GM18907 (cell line): ENCODE measurements around the gene PRR5L.

Experiments used
- ATAC-seq: cut with Tn5 transposase; IDR thresholded peaks from one replicate; pipeline ENCODE4 v1.9.1; 2021; ENCODE audit warnings: mild to moderate bottlenecking, moderate library complexity; ENCODE audit not compliant: unreplicated experiment

The PRR5L gene

DNA sequence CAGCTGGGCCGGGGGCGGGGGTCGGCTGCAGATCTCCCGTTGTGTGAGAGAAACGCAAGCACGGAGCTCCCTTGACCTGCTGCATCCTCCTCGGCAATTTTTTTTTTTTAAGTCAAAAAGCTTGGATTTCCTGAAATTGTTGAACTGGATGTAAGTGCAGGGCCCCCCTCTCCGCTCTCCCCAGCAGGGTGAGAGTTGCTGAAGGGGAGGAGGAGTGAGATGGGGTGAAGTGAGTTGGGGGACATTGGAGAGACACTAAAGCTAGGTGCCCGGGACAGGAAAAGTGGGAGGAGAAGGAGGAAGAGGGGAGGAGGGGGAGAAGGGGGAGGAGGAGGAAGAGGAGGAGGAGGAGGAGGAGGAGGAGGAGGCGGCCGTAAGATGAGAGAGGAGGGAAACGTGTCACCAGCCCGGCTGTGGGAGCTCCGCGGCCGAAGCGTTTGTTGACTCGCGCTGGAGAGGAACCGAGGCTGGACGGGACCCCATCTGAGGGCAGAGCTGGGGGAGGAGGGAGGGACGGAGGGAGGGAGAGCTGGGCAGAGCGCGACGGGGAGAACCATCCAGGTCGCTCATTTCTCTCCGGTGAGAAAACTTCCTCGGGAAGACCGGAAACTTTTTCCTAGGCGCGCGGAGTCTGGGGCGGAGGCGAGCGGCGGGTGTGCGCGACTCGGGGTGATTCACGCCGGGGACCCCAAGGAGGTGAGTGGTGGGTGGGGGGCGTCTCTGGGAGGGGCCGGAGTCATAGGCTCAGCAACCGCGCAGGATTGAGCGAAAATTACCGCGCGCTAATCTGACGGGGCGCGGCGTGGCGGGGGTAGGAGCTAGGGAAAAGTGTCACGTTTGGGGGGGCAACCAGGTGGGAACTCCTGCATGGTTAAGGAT lies 80.2 kb downstream of the PRR5L start:
- ATAC-seq = no peak

DNA sequence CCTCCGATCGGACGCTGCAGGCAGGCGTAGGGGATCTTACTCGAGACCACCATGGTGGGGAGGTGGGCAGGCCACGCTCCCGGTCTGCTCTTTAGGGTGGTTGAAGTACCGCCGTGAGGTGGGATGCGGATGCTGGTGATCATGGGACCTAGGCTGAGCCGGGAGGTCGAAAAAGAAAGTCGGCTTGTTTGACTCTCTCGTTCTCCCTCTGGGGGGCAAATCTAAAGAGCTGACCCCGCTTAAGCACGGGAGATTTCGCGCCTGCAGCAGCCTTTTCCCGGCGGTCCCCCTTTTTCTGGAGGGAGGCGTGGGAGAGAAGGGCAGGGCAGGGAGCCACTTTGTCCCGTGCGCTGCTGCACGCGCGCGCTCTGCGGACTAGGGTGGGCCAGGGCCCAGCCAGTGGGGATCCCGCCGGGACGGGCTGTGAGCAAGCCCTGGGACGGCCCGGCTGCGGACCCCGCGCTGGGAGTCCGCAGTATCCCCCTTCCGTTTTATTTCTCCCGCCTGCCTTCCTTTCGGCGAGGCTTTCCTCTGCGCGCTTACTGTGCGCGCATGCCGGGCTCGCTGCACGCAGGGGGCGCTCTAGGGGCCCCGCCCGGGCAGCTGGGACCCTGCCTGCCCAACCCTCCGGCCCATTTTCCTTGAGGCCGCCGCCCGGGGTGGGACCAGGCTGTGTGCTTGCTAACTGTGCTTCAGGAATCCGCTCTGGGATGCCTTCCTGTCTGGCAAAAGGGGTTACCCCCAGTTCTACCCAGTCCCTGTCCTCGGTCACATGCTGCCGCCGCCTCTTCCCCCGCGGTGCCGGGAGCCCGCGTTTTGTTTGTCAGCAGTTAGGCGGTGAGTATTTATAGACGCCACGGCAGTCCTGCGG lies 81.0 kb downstream of the PRR5L start:
- peak; percentile 55 for ATAC-seq

- ATAC-seq = peak; percentile 37
These were observed 81.9 kb downstream of the PRR5L start for GRCh38 chr11:36377759-36378564.

GRCh38 chr11:36379653-36380052 lies 83.6 kb downstream of the PRR5L start:
- ATAC-seq = no peak

DNA sequence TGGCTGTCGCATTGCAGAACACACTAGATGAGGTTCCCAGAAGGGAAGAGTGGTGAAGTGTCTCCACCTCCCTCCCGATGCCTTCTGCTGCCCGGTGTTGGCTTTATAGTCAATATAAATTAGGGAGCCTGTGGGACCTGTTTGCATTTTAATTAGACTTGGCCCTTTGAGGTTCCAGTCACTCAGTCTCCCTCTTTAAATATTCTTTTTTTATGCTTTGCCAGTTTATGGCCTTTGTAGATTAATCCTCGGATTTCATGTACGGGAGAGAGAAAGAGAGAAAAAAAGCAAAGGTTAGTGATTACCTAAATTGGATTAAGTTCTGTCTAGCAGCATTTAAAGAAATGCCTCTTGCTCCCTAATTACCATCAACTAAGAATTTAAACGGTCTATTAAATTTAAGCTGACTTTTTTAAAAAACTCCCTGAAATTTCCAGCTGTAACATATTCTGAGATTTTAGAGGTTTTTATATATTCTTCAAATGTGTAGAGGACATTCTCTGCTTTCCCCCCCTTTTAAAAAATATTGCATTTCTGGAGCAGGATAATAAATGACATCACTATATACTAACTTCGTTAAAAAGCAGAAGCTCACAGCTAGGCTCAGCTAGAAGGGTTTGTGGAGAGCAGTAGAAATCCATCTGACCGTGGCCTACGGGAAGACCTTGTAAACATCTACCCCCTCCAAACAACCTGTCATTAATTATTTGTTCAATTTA lies 84.4 kb downstream of the PRR5L start:
- ATAC-seq = no peak

- ATAC-seq = no peak
These were observed 84.9 kb downstream of the PRR5L start for GRCh38 chr11:36381015-36381360.

DNA sequence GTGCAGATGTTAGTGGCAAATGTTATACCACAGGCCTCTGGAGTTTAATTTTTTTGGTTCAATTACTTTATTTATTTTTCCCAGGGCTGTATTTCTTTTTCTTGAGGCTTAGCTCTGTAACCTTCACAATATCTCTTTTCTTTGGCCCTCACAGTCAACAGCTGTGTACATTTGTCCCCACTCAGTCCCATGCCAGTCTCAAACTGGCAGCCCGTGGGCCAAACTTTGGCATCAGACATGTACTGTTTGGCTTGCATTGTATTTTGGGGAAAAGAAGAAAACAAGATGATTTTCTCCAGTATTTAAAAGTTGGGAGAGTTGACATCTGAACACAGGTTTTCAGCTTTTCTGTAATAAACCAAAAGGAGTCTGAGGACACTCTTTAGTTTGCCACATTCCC lies 87.1 kb downstream of the PRR5L start:
- no peak for ATAC-seq

DNA sequence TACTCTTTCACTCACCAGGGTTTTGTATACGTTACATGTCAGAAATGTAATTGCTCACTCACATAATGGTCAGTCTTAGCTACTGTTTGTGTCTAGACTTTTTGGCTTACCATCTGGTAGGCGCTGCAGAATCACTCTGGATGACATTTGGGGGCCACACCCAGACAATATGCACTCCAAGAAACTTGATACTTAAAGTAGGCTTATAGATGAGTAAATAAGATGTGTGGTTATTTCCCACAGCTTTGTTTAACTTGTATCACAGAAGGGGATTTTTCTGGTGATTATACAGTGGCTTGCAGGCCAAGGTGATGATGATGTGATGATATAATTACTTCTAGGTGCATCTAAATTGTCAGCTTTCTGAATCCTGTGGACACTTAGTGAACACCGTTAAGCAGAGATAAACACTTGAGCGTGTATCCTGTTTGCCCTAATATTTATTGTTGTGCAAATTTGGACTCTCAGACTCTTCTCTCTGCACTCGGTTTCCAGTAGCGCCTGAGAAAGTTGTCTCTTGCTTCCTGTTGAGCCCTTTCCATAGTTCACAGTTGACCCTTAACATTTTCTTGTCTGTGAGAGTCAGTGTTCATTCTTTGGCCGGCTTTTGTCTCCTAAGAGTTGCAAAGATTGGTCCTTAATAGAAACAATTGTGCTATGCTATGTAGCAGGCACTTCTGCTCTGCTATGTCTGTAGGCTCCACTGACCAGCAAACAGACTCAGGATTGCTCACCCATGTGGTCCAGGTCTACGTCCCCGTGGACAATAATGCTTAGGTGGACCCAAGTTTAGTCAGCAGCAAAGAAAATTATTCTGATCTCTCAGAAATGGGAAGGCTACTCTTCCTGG lies 89.3 kb downstream of the PRR5L start:
- ATAC-seq = peak; percentile 57

DNA sequence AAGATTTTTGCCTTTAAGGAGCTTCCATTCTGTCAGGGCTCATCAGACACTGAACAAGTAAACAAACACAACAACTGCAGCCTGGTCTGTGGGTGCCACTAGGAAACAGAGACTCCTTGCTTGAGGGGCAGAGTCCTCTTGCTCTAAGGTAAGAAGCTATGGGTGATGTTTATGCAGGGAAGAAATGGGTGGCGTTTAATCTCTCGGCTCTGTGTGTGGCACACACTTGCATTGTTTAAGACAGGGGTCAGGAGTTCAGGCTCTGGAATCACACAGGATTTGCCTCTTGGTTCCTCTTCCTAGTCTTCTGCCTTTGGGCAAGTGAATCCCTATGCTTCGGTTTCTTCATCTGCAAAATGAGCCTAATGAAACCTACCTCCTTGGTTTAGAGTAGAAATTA lies 90.3 kb downstream of the PRR5L start:
- ATAC-seq = no peak

GRCh38 chr11:36388071-36388470 lies 92.0 kb downstream of the PRR5L start:
- no peak for ATAC-seq

GRCh38 chr11:36388951-36389350 lies 92.9 kb downstream of the PRR5L start:
- no peak for ATAC-seq

- ATAC-seq = no peak
These were observed 93.7 kb downstream of the PRR5L start for GRCh38 chr11:36389811-36390210.

DNA sequence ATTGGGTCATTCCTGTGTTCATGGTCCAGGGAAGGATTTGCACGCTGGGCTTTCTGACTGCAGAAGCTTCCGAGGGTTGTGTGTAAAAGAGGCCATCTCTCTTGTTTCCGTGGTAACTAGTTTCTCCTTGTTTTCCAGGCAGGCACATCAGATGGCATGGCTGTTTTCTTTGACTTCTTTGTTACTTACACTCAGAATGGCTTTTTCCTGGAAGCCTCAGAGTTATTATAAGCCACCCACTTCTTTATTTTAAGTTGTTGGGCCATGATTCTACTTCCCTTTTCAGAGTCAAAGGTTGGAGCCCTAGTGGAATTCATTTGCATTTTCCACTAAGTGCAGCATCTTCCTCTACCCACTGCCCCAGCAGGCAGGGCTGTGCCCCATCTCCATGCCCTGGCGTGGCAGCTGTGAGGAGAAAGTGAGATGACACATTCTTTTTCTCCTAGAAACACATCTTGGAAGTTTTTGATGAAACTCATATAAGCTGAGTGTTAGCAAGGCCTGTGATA lies 94.9 kb downstream of the PRR5L start:
- ATAC-seq = no peak

- no peak for ATAC-seq
These were observed 96.1 kb downstream of the PRR5L start for GRCh38 chr11:36392196-36392595.

- no peak for ATAC-seq
These were observed 98.0 kb downstream of the PRR5L start for GRCh38 chr11:36394056-36394455.

DNA sequence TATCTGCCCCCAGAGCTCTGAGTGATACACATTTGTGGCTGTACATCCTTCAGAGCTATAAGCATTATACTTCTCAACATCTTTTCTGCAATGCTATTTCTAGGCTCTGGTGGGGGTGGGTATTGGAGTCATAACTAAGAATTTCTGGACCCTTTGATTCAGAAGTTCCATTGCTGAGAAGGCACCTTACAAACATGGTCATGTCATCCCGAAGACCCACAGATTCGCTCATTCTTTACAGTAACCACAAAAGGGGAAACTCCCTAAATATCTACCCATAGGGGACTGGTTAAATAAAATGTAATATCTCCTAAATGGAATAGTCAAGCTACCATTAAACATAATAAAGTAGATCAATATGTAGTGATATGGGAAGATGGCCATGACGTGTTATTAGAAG lies 98.8 kb downstream of the PRR5L start:
- no peak for ATAC-seq

DNA sequence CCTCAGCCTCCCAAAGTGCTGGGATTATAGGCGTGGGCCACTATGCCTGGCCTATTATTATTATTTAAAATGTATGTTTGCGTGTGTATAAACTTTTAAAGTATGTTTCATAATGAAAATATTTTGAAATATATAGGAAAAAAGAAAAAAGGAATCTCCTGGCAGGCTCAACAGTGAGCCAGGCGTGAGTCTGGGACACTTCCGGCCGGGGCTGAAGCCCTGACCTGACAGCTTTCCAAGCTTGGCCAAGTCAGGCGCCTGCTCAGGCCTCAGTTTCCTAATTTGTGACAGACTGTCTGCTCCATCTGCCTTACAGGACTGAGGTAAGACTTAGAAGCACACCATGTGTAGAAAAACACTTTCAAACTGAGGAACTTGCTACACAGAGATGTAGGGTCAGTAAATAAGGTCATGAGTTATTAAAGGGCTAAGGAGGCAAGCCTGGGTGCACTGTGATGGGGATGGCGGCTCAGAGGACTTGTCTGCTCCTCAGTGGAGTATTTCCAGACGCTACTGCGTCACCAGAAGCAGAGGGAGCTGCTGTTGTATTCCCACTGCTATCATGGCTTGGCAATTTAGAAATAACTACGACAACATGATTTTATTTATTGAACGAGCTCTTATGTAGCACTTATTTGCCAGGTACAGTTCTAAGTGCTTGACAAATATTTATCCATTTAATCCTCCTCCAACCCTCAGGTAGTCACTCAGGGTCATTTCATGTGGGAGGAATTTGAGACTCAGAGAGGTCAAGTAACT lies 100.1 kb downstream of the PRR5L start:
- ATAC-seq = no peak

DNA sequence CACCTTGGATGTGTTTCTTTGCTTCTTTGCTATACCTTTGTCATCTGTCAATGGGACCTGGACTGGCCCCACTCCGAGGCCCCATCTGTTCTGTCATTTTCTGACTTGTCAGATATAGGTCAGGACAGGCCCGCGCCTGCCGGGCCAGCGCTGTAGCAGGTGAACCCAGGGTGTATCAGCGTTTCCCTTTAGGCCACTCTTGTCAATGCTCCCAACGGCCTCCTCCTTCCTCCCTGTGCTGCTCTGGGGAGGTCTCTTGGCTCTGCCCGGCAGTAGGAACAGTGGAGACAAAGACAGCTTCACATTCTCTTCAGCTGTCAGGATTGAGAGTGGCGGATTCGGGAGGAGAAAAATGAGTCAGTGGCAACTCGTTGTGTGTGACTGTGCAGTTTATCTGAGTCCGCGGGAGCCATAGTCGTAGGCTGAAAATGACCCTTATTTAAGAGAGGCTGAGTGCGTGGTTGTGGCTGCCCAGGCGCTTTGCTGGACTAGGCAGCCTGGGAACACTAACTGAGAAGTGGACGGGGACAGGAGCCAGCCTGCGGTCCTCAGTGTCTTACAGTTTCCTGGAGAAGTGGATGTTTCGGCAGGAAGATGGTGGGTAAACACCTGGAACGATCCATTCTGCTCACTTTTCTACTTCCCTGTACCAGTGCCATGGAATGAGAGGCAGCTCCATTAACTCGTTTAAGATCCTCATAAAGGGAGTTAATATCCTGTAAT lies 102.3 kb downstream of the PRR5L start:
- no peak for ATAC-seq
